KOPT-K1 (cell line): Measurements from ENCODE around the gene ADAM17.
"Not testable (repeated sequence)": the region's sequence is repeated elsewhere in the genome, so short reads cannot be mapped to it uniquely, and the experiment has no call there.

ENCODE experiments used
- H3K27ac ChIP-seq: fragments of 200-600 bp; sonication (generic); 2 replicates; pipeline ENCODE4 v1.5.1; 2016; ENCODE audit warnings: antibody characterized with exemption, mild to moderate bottlenecking, low read depth, low read length; ENCODE audit not compliant: poor library complexity, severe bottlenecking
- H3K36me3 ChIP-seq: fragments of 200-600 bp; sonication (generic); 2 replicates; pipeline ENCODE4 v1.5.1; 2017; ENCODE audit warnings: antibody characterized with exemption, mild to moderate bottlenecking, low read length, moderate library complexity; ENCODE audit not compliant: insufficient read depth
- H3K9me3 ChIP-seq: fragments of 200-600 bp; sonication (generic); 2 replicates; pipeline ENCODE4 v1.5.1; 2017; ENCODE audit warnings: antibody characterized with exemption, low read length, mild to moderate bottlenecking; ENCODE audit not compliant: insufficient read depth, poor library complexity, severe bottlenecking

ADAM17 gene

GRCh38 chr2:9578467-9579235 lies 23.0 kb upstream of the ADAM17 start:
- Histone ChIP-seq H3K27ac (no peak overlapping the region), H3K9me3 (no peaks in the 10 kb centered on the region), H3K36me3 (peaks cover 24% of the 10 kb centered on the region)

- Histone ChIP-seq H3K36me3 (no peaks in the 10 kb centered on the region), H3K9me3 (no peaks in the 10 kb centered on the region), H3K27ac (no peak overlapping the region)
Observed at GRCh38 chr2:9574331-9574730, 18.7 kb upstream of the ADAM17 start.

GRCh38 chr2:9573840-9574239 lies 18.2 kb upstream of the ADAM17 start:
- Histone ChIP-seq H3K36me3 (no peaks in the 10 kb centered on the region), H3K9me3 (no peaks in the 10 kb centered on the region), H3K27ac (no peak overlapping the region)

GRCh38 chr2:9573013-9573720 lies 17.5 kb upstream of the ADAM17 start:
- no peaks in the 10 kb centered on the region for H3K36me3 ChIP-seq
- H3K9me3 ChIP-seq, result no peaks in the 10 kb centered on the region
- H3K27ac ChIP-seq, result no peak overlapping the region

- Histone ChIP-seq H3K9me3 (no peaks in the 10 kb centered on the region), H3K27ac (no peak overlapping the region), H3K36me3 (no peaks in the 10 kb centered on the region)
Observed at GRCh38 chr2:9570182-9571060, 14.8 kb upstream of the ADAM17 start.

- no peaks in the 10 kb centered on the region for H3K9me3 ChIP-seq
- H3K36me3 ChIP-seq, result no peaks in the 10 kb centered on the region
- H3K27ac ChIP-seq, result no peak overlapping the region
Observed at GRCh38 chr2:9565436-9566153, 10.0 kb upstream of the ADAM17 start.

GRCh38 chr2:9560628-9561027 lies 5.0 kb upstream of the ADAM17 start:
- H3K27ac ChIP-seq, result no peak overlapping the region
- H3K36me3 ChIP-seq, result no peaks in the 10 kb centered on the region
- no peaks in the 10 kb centered on the region for H3K9me3 ChIP-seq

GRCh38 chr2:9558948-9559381 lies 3.3 kb upstream of the ADAM17 start:
- Histone ChIP-seq H3K27ac (no peak overlapping the region), H3K9me3 (no peaks in the 10 kb centered on the region), H3K36me3 (no peaks in the 10 kb centered on the region)

- H3K36me3 ChIP-seq, result no peaks in the 10 kb centered on the region
- no peaks in the 10 kb centered on the region for H3K9me3 ChIP-seq
- peak overlapping the region; percentile 93 for H3K27ac ChIP-seq
Observed at GRCh38 chr2:9556121-9556743, 602 bp upstream of the ADAM17 start.

- peak overlapping the region; percentile 93 for H3K27ac ChIP-seq
- no peaks in the 10 kb centered on the region for H3K9me3 ChIP-seq
- no peaks in the 10 kb centered on the region for H3K36me3 ChIP-seq
Observed at GRCh38 chr2:9554921-9555296, 721 bp downstream of the ADAM17 start.

- H3K27ac ChIP-seq, result peak overlapping the region; percentile 30
- H3K9me3 ChIP-seq, result no peaks in the 10 kb centered on the region
- H3K36me3 ChIP-seq, result no peaks in the 10 kb centered on the region
Observed at GRCh38 chr2:9552219-9553178, 3.1 kb downstream of the ADAM17 start.

- not testable (repeated sequence) for H3K9me3 ChIP-seq, H3K27ac ChIP-seq, H3K36me3 ChIP-seq
Observed at GRCh38 chr2:9550859-9551391, 4.7 kb downstream of the ADAM17 start.

GRCh38 chr2:9549420-9549819 lies 6.2 kb downstream of the ADAM17 start:
- H3K27ac ChIP-seq, result no peak overlapping the region
- H3K36me3 ChIP-seq, result no peaks in the 10 kb centered on the region
- no peaks in the 10 kb centered on the region for H3K9me3 ChIP-seq
